OCI-LY1 (cell line): ENCODE measurements around the gene ROR1.

Experiments
- H2AFZ ChIP-seq: fragments of 200-600 bp; sonication (generic), shearing (Covaris generic); 2 replicates; pipeline ENCODE4 v1.6.0; 2014; ENCODE audit warnings: antibody characterized with exemption, mild to moderate bottlenecking, low read length
- H3F3A ChIP-seq: fragments of 200-600 bp; sonication (generic), shearing (Covaris generic); 2 replicates; pipeline ENCODE4 v1.6.0; 2014; ENCODE audit warnings: mild to moderate bottlenecking, antibody characterized with exemption, low read length, moderate library complexity; ENCODE audit not compliant: insufficient read depth
- H3K27ac ChIP-seq: fragments of 200-600 bp; sonication (generic); 2 replicates; pipeline ENCODE4 v1.5.1; 2014; ENCODE audit warnings: low read length, mixed run types, mild to moderate bottlenecking, low read depth; ENCODE audit not compliant: poor library complexity, severe bottlenecking
- H3K27me3 ChIP-seq: fragments of 200-600 bp; sonication (generic); 2 replicates; pipeline ENCODE4 v1.6.0; 2014; ENCODE audit warnings: antibody characterized with exemption, mild to moderate bottlenecking, low read length, moderate library complexity; ENCODE audit not compliant: insufficient read depth
- H3K36me3 ChIP-seq: fragments of 200-600 bp; sonication (generic); 2 replicates; pipeline ENCODE4 v1.6.1; 2014; ENCODE audit warnings: mild to moderate bottlenecking, antibody characterized with exemption, low read length, moderate library complexity, mixed read lengths; ENCODE audit not compliant: insufficient read depth
- H3K4me1 ChIP-seq: fragments of 200-600 bp; sonication (generic); 2 replicates; pipeline ENCODE4 v1.5.1; 2014; ENCODE audit warnings: mild to moderate bottlenecking, low read length, moderate library complexity; ENCODE audit not compliant: insufficient read depth, severe bottlenecking
- H3K4me2 ChIP-seq: fragments of 200-600 bp; sonication (generic), shearing (Covaris generic); 2 replicates; pipeline ENCODE4 v1.6.1; 2014; ENCODE audit warnings: low read length
- H3K4me3 ChIP-seq: fragments of 200-600 bp; sonication (generic); 2 replicates; pipeline ENCODE4 v1.5.1; 2014; ENCODE audit warnings: low read length, low read depth, mild to moderate bottlenecking, mixed read lengths; ENCODE audit not compliant: poor library complexity, severe bottlenecking
- H3K79me2 ChIP-seq: fragments of 200-600 bp; shearing (Covaris generic); 2 replicates; pipeline ENCODE4 v1.6.1; 2016; ENCODE audit warnings: mixed run types, low read length, mixed read lengths; ENCODE audit not compliant: insufficient read depth
- H3K9ac ChIP-seq: fragments of 200-600 bp; sonication (generic), shearing (Covaris generic); 2 replicates; pipeline ENCODE4 v1.6.1; 2014; ENCODE audit warnings: mild to moderate bottlenecking, low read length, mixed read lengths
- H3K9me2 ChIP-seq: fragments of 200-600 bp; sonication (generic), shearing (Covaris generic); 2 replicates; pipeline ENCODE4 v1.6.1; 2014; ENCODE audit warnings: low read depth, mild to moderate bottlenecking, low read length, mixed read lengths
- H3K9me3 ChIP-seq: fragments of 200-600 bp; shearing (Covaris generic); 2 replicates; pipeline ENCODE4 v1.6.1; 2014; ENCODE audit warnings: low read length, mixed read lengths
- H4K20me1 ChIP-seq: fragments of 200-600 bp; sonication (generic), shearing (Covaris generic); 2 replicates; pipeline ENCODE4 v1.6.0; 2016; ENCODE audit warnings: mild to moderate bottlenecking, low read length; ENCODE audit not compliant: insufficient read depth
- EZH2 ChIP-seq: fragments of 200-600 bp; sonication (generic), shearing (Covaris generic); IDR thresholded peaks from 2 replicates; pipeline ENCODE4 v1.8.0; 2017; ENCODE audit warnings: borderline replicate concordance, mixed run types, mild to moderate bottlenecking, antibody characterized with exemption, low read length, moderate library complexity, mixed read lengths
- TF ChIP-seq, protein P1 (sequence below): fragments of 200-600 bp; sonication (generic), shearing (Covaris generic); IDR thresholded peaks from 2 replicates; pipeline ENCODE4 v1.5.1; 2017; ENCODE audit warnings: mild to moderate bottlenecking, antibody characterized with exemption, low read length, moderate library complexity, mixed read lengths

Gene ROR1

DNA sequence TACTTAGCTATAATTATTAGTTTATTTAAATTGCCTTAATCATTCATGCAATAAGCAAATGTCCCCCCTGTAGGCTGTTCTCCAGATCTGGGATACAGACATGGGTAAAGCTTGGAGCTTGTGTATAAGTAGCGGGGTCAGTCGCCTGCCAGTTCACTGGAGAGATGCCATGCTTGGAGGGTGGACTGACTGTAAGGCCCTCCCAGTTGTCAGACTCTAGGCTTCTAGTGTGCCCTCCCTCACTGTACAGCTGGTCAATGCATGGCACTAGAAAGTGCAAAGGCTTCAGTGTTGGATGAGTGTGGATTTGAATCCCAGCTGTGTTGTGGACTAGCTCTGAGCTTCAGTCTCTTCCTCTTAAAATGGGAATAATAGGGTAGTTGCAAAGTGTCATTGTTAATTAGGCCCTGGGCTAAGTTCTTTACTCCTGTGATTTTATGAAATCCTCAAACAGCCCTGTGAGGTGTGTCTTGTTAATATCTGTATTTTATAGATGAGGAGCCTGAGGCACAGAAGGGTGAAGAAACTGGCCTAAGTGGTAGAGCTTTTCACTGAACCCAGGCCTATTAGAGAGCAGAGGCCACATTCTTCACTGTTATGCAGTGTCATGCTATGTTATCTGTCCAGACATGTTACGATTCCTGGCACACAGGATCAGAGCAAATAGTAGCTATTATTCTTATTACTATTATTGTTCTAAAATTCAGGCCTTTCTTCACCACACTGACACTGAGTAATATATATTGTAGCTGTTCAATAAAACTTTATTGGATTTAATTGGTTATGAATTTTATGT lies 85.9 kb downstream of the ROR1 start:
- Histone ChIP-seq H3K9ac (no peak overlapping the region), H2AFZ (no peak overlapping the region), H3K4me3 (no peak overlapping the region), H4K20me1 (no peaks in the 10 kb centered on the region), H3K27me3 (no peaks in the 10 kb centered on the region), H3K36me3 (no peaks in the 10 kb centered on the region), H3K27ac (no peak overlapping the region), H3K9me2 (no peaks in the 10 kb centered on the region), H3K4me2 (no peak overlapping the region), H3K4me1 (no peaks in the 10 kb centered on the region), H3K79me2 (no peaks in the 10 kb centered on the region), H3F3A (no peaks in the 10 kb centered on the region), H3K9me3 (no peaks in the 10 kb centered on the region)
- TF ChIP-seq EZH2 = no peak
- TF ChIP-seq, protein P1, sequence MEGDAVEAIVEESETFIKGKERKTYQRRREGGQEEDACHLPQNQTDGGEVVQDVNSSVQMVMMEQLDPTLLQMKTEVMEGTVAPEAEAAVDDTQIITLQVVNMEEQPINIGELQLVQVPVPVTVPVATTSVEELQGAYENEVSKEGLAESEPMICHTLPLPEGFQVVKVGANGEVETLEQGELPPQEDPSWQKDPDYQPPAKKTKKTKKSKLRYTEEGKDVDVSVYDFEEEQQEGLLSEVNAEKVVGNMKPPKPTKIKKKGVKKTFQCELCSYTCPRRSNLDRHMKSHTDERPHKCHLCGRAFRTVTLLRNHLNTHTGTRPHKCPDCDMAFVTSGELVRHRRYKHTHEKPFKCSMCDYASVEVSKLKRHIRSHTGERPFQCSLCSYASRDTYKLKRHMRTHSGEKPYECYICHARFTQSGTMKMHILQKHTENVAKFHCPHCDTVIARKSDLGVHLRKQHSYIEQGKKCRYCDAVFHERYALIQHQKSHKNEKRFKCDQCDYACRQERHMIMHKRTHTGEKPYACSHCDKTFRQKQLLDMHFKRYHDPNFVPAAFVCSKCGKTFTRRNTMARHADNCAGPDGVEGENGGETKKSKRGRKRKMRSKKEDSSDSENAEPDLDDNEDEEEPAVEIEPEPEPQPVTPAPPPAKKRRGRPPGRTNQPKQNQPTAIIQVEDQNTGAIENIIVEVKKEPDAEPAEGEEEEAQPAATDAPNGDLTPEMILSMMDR = no peak

DNA sequence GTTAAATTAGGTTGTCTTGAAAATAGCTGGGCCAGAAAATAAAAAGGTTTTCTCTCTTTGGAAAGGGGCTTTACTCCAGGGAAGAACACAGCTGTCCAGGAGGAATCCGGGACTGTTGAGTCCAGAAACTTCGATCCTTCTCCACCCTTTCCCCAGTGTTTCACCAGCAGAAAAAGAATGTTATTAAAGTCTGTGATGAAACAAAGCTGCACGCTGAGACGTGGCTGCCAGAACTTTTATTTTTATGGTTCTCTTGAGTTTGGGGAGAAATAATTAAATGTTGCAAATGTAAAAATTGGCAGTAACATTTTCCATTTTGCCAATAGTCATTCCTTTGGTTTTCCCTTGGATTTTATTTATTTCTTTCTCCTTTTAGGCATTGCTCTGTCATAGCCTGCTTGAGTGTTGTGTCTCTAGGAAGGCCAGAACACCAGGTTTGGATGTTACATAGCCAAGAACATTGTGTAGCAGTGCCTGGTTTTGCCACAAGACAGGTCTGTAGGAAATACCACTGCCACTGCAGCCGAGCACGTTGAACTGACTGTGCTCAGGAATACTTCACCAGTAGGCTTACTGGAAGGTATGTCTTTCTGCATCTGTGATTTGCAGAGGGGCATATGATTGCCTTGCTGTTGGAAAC lies 87.4 kb downstream of the ROR1 start:
- Histone ChIP-seq H3K4me2 (no peak overlapping the region), H4K20me1 (no peaks in the 10 kb centered on the region), H3F3A (no peaks in the 10 kb centered on the region), H3K27me3 (no peaks in the 10 kb centered on the region), H2AFZ (no peak overlapping the region), H3K27ac (no peak overlapping the region), H3K4me1 (no peaks in the 10 kb centered on the region), H3K9ac (no peak overlapping the region), H3K79me2 (no peaks in the 10 kb centered on the region), H3K4me3 (no peak overlapping the region), H3K9me3 (no peaks in the 10 kb centered on the region), H3K9me2 (no peaks in the 10 kb centered on the region), H3K36me3 (no peaks in the 10 kb centered on the region)
- TF ChIP-seq, protein P1 = no peak
- TF ChIP-seq EZH2 = no peak

DNA sequence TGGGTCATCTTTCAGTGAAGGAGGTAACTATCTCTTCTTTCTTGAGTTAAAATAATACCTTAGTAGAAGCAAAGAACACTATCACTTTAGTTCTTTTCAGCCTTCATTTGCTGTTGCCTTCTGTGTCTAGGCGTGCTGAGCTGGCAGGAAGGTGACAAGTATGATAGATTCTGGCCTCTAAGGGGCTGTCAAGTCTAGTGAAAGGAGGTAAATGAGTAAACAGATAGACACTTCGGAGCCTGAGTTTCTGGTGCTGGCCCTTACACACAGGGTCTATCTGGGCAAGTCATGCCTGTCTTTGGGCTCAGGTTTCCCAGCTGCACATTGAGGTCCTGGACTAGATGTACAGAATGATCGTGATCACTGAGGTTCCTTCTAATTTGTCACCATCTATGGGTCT lies 89.3 kb downstream of the ROR1 start:
- H3K4me3 ChIP-seq = no peak overlapping the region
- H3K79me2 ChIP-seq = no peaks in the 10 kb centered on the region
- no peak for TF ChIP-seq EZH2
- TF ChIP-seq, protein P1 = no peak
- H3K36me3 ChIP-seq = no peaks in the 10 kb centered on the region
- H3K9me2 ChIP-seq = no peaks in the 10 kb centered on the region
- H3K9me3 ChIP-seq = no peaks in the 10 kb centered on the region
- no peak overlapping the region for H3K4me2 ChIP-seq
- H3K27ac ChIP-seq = no peak overlapping the region
- no peaks in the 10 kb centered on the region for H3K4me1 ChIP-seq
- no peaks in the 10 kb centered on the region for H4K20me1 ChIP-seq
- H3K27me3 ChIP-seq = no peaks in the 10 kb centered on the region
- H3K9ac ChIP-seq = no peak overlapping the region
- no peak overlapping the region for H2AFZ ChIP-seq
- no peaks in the 10 kb centered on the region for H3F3A ChIP-seq
